ENCODE results near the gene PRDX1. TPM values are rescaled to one million over a fixed set of nuclear protein-coding genes. Genes with fewer than 3 reads are reported as not detected.
"Not testable (repeated sequence)": the region's sequence is repeated elsewhere in the genome, so short reads cannot be mapped to it uniquely, and the experiment has no call there.

PRDX1 gene
- total and polyA plus RNA-seq, 9 donors = 127 to 461 (median 272) TPM

GRCh38 chr1:45516465-45516864 is 5.2 kb downstream of the PRDX1 start:
- H3K36me3 ChIP-seq = no peaks in the 10 kb centered on the region
- DNase-seq = no peak
- TF ChIP-seq EP300 (IDR thresholded peaks at IDR 0.05) = no peak
- H3K9me3 ChIP-seq = no peaks in the 10 kb centered on the region
- H3K27me3 ChIP-seq = no peaks in the 10 kb centered on the region
- H3K4me1 ChIP-seq (ENCODE audit: insufficient read depth) = peaks cover 12% of the 10 kb centered on the region
- intact Hi-C loops (cut with DNase I) = no loop called here
- H3K4me3 ChIP-seq = no peak overlapping the region
- no peak overlapping the region for H3K27ac ChIP-seq
- 80% methylated on average over 4 of the region's 4 CpGs for WGBS, 3 donors

GRCh38 chr1:45516036-45516435 is 5.6 kb downstream of the PRDX1 start:
- no peak for TF ChIP-seq CTCF (IDR thresholded peaks at IDR 0.05)
- TF ChIP-seq EP300 (IDR thresholded peaks at IDR 0.05) = no peak
- no peak for TF ChIP-seq POLR2A (IDR thresholded peaks at IDR 0.05)
- Histone ChIP-seq H3K36me3 (no peaks in the 10 kb centered on the region), H3K4me3 (no peak overlapping the region)

GRCh38 chr1:45513532-45514260 is 8.0 kb downstream of the PRDX1 start:
- H3K27ac ChIP-seq; H3K27me3 ChIP-seq; H3K4me3 ChIP-seq; intact Hi-C loops (cut with DNase I); H3K36me3 ChIP-seq; H3K4me1 ChIP-seq (ENCODE audit: insufficient read depth); H3K9me3 ChIP-seq; DNase-seq: not testable (repeated sequence)
- 72 to 79% (median 73%) methylated on average over 9 of the region's 9 CpGs for WGBS, 3 donors

More at GRCh38 chr1:45516036-45516435, 5.6 kb downstream of the PRDX1 start:
- 42 to 51% (median 49%) methylated on average over 3 of the region's 3 CpGs for WGBS, 3 donors
- Histone ChIP-seq H3K4me1 (ENCODE audit: insufficient read depth) (peaks cover 12% of the 10 kb centered on the region), H3K27ac (no peak overlapping the region), H3K27me3 (no peaks in the 10 kb centered on the region), H3K9me3 (no peaks in the 10 kb centered on the region)
- no peak for DNase-seq
- intact Hi-C loops (cut with DNase I) = no loop called here

- intact Hi-C loops (cut with DNase I) = no loop called here
- Histone ChIP-seq H3K9me3 (no peaks in the 10 kb centered on the region), H3K4me3 (no peak overlapping the region), H3K27ac (no peak overlapping the region), H3K4me1 (ENCODE audit: insufficient read depth) (peaks cover 6% of the 10 kb centered on the region), H3K27me3 (no peaks in the 10 kb centered on the region), H3K36me3 (no peaks in the 10 kb centered on the region)
- TF ChIP-seq POLR2A (IDR thresholded peaks at IDR 0.05) (no peak), CTCF (IDR thresholded peaks at IDR 0.05) (peak in 1 of 3 donors; percentile 11)
- DNase-seq = peak in 1 of 5 donors; percentile 46
- WGBS, 3 donors = 94 to 97% (median 95%) methylated on average over 1 of the region's 1 CpG
Measured at GRCh38 chr1:45512641-45513054, 9.0 kb downstream of the PRDX1 start.

GRCh38 chr1:45510972-45511527 is 10.6 kb downstream of the PRDX1 start:
- intact Hi-C loops (cut with DNase I) = no loop called here

More at GRCh38 chr1:45510972-45511527, 10.6 kb downstream of the PRDX1 start:
- no peak for DNase-seq
- TF ChIP-seq POLR2A (IDR thresholded peaks at IDR 0.05) (no peak), EP300 (IDR thresholded peaks at IDR 0.05) (no peak)
- Histone ChIP-seq H3K27me3 (no peaks in the 10 kb centered on the region), H3K36me3 (no peaks in the 10 kb centered on the region), H3K27ac (no peak overlapping the region), H3K4me3 (no peak overlapping the region), H3K4me1 (ENCODE audit: insufficient read depth) (no peaks in the 10 kb centered on the region), H3K9me3 (no peaks in the 10 kb centered on the region)
- 83 to 90% (median 88%) methylated on average over 4 of the region's 4 CpGs for WGBS, 3 donors
